H1 (cell line): ENCODE results near the gene STK33. TPM values are rescaled to one million over a fixed set of nuclear protein-coding genes. Genes with fewer than 3 reads are reported as not detected.

Experiments used
- CTCF ChIA-PET: fragments of 300-600 bp; sonication (Branson Sonifier 250); formaldehyde crosslinking; loops from one replicate; lab custom pipeline; 2021; ENCODE audit not compliant: partially characterized antibody; lab: Charles Lee
- POLR2A ChIA-PET: fragments of 300-600 bp; sonication (Branson Sonifier 250); formaldehyde crosslinking; loops from one replicate; lab custom pipeline; 2021; ENCODE audit warnings: inconsistent platforms; ENCODE audit not compliant: partially characterized antibody; lab: Charles Lee
- DNase-seq, 2 experiments: peaks; one replicate each; pipeline versions ENCODE4 v3.0.0 to v3.0.0-alpha.2; 2010 to 2022; ENCODE audit warnings: low spot score in 2 of 2, low read depth in 1 of 2, mixed read lengths in 1 of 2
- FAIRE-seq: peaks from 2 replicates; lab custom pipeline; 2011; peaks lifted over from hg19 to GRCh38; lab: Jason Lieb, UNC
- H2AFZ ChIP-seq: 2 replicates; pipeline ENCODE4 v1.8.1; 2012; ENCODE audit warnings: low read length, inconsistent platforms
- H2AK5ac ChIP-seq: 2 replicates; pipeline ENCODE4 v1.6.1; 2013; ENCODE audit warnings: low read depth, low read length
- H2BK120ac ChIP-seq: replicated peaks from 2 replicates; pipeline ENCODE3; 2013; ENCODE audit warnings: low read depth, low read length, inconsistent platforms
- H2BK12ac ChIP-seq: 2 replicates; pipeline ENCODE4 v1.6.1; 2013; ENCODE audit warnings: low read depth, low read length
- H2BK15ac ChIP-seq: 2 replicates; pipeline ENCODE4 v1.6.1; 2013; ENCODE audit warnings: low read length
- H2BK20ac ChIP-seq: 2 replicates; pipeline ENCODE4 v1.6.1; 2013; ENCODE audit warnings: low read length
- H2BK5ac ChIP-seq: 2 replicates; pipeline ENCODE4 v1.6.1; 2013; ENCODE audit warnings: low read depth, low read length
- H3K14ac ChIP-seq: 2 replicates; pipeline ENCODE4 v1.6.1; 2013; ENCODE audit warnings: inconsistent platforms; ENCODE audit not compliant: insufficient read length
- H3K18ac ChIP-seq: 2 replicates; pipeline ENCODE4 v1.6.1; 2013; ENCODE audit warnings: low read length; ENCODE audit errors: extremely low read depth
- H3K23ac ChIP-seq: 2 replicates; pipeline ENCODE4 v1.6.1; 2013; ENCODE audit warnings: inconsistent platforms; ENCODE audit not compliant: insufficient read length
- H3K23me2 ChIP-seq: 2 replicates; pipeline ENCODE4 v1.6.1; 2013; ENCODE audit warnings: low read depth, low read length
- H3K27ac ChIP-seq: 2 replicates; pipeline ENCODE4 v1.6.1; 2011; ENCODE audit warnings: low read depth, low read length, inconsistent platforms
- H3K27me3 ChIP-seq, 4 experiments: replicated peaks in 1 of 4; 1 replicate in 1 of 4; 2 replicates in 3 of 4; pipeline versions ENCODE4 v1.6.1 to v1.8.1; 2011 to 2013; ENCODE audit warnings: low read length in 3 of 4, mild to moderate bottlenecking in 3 of 4, inconsistent platforms in 2 of 4, mixed read lengths in 2 of 4, moderate library complexity in 1 of 4; ENCODE audit not compliant: control insufficient read depth in 3 of 4, insufficient read depth in 3 of 4; ENCODE audit errors: extremely low read depth in 1 of 4
- H3K36me3 ChIP-seq, 4 experiments: 2 replicates each; pipeline versions ENCODE4 v1.6.1 to v1.8.1; 2011 to 2013; ENCODE audit warnings: mild to moderate bottlenecking in 4 of 4, low read length in 3 of 4, moderate library complexity in 2 of 4, control low read depth in 1 of 4, inconsistent platforms in 1 of 4; ENCODE audit not compliant: insufficient read depth in 4 of 4, control insufficient read depth in 2 of 4
- H3K4ac ChIP-seq: replicated peaks from 2 replicates; pipeline ENCODE3; 2013; ENCODE audit warnings: low read length, low read depth, mixed read lengths, inconsistent platforms; ENCODE audit not compliant: insufficient read length
- H3K4me1 ChIP-seq, 4 experiments: replicated peaks in 1 of 4; 1 replicate in 1 of 4; 2 replicates in 3 of 4; pipeline versions ENCODE4 v1.6.1 to v1.8.1; 2011 to 2013; ENCODE audit warnings: low read length in 3 of 4, inconsistent platforms in 2 of 4, mixed read lengths in 1 of 4; ENCODE audit not compliant: insufficient read depth in 4 of 4, control insufficient read depth in 3 of 4
- H3K4me2 ChIP-seq, 2 experiments: 2 replicates each; pipeline versions ENCODE4 v1.6.1 to v1.8.1; 2011 to 2013; ENCODE audit warnings: low read depth in 2 of 2, low read length in 2 of 2, control low read depth in 1 of 2, inconsistent platforms in 1 of 2, mild to moderate bottlenecking in 1 of 2; ENCODE audit not compliant: insufficient read depth in 1 of 2
- H3K4me3 ChIP-seq, 4 experiments: fragments of 200-600, 300-600 bp in 1 of 4; sonication (generic), shearing (Covaris generic), sonication (Bioruptor Twin) in 1 of 4; 2 replicates each; pipeline versions ENCODE4 v1.5.1 to v1.8.1; 2011 to 2016; ENCODE audit warnings: low read length in 4 of 4, low read depth in 3 of 4, control low read depth in 2 of 4, inconsistent platforms in 2 of 4, mild to moderate bottlenecking in 2 of 4, mixed read lengths in 1 of 4, moderate library complexity in 1 of 4; ENCODE audit not compliant: insufficient read depth in 2 of 4; ENCODE audit errors: extremely low read depth in 1 of 4
- H3K56ac ChIP-seq: replicated peaks from 2 replicates; pipeline ENCODE3; 2013; ENCODE audit warnings: low read depth, mild to moderate bottlenecking, mixed read lengths, low read length, inconsistent platforms; ENCODE audit not compliant: insufficient read length
- H3K79me1 ChIP-seq: 2 replicates; pipeline ENCODE4 v1.6.1; 2013; ENCODE audit warnings: low read depth, low read length, control low read depth
- H3K79me2 ChIP-seq, 2 experiments: 2 replicates each; pipeline versions ENCODE4 v1.6.1 to v1.8.1; 2012 to 2013; ENCODE audit warnings: low read length in 2 of 2, mild to moderate bottlenecking in 2 of 2, inconsistent platforms in 1 of 2; ENCODE audit not compliant: insufficient read depth in 2 of 2, control insufficient read depth in 1 of 2
- H3K9ac ChIP-seq, 4 experiments: replicated peaks in 1 of 4; 1 replicate in 1 of 4; 2 replicates in 3 of 4; pipeline versions ENCODE4 v1.6.1 to v1.8.1; 2011 to 2013; ENCODE audit warnings: low read depth in 3 of 4, low read length in 3 of 4, control low read depth in 2 of 4, mild to moderate bottlenecking in 2 of 4, moderate library complexity in 2 of 4, inconsistent platforms in 1 of 4; ENCODE audit errors: extremely low read depth in 1 of 4
- H3K9me3 ChIP-seq, 2 experiments: 2 replicates each; pipeline versions ENCODE4 v1.6.1 to v1.8.1; 2012 to 2013; ENCODE audit warnings: mild to moderate bottlenecking in 2 of 2, moderate library complexity in 2 of 2, control low read depth in 1 of 2, inconsistent platforms in 1 of 2, low read depth in 1 of 2, low read length in 1 of 2, mixed read lengths in 1 of 2; ENCODE audit not compliant: insufficient read depth in 2 of 2
- H4K20me1 ChIP-seq, 2 experiments: replicated peaks in 1 of 2; 2 replicates each; pipeline versions ENCODE3 to v1.8.1; 2011 to 2013; ENCODE audit warnings: inconsistent platforms in 2 of 2, low read length in 2 of 2, mild to moderate bottlenecking in 1 of 2; ENCODE audit not compliant: insufficient read depth in 2 of 2, control insufficient read depth in 1 of 2
- H4K5ac ChIP-seq: 2 replicates; pipeline ENCODE4 v1.6.1; 2013; ENCODE audit warnings: low read length, low read depth, mixed read lengths, inconsistent platforms; ENCODE audit not compliant: insufficient read length
- H4K8ac ChIP-seq: 2 replicates; pipeline ENCODE4 v1.8.0; 2013; ENCODE audit warnings: mild to moderate bottlenecking, moderate library complexity, low read length, inconsistent platforms; ENCODE audit not compliant: insufficient read depth; ENCODE audit errors: extremely low read depth
- H4K91ac ChIP-seq: replicated peaks from 2 replicates; pipeline ENCODE3; 2013; ENCODE audit warnings: low read length, mixed read lengths, inconsistent platforms; ENCODE audit not compliant: insufficient read length
- BCL11A ChIP-seq, 2 experiments: IDR thresholded peaks; one replicate each; pipeline ENCODE4 v1.6.1; 2011; ENCODE audit warnings: low read depth in 2 of 2, low read length in 2 of 2, mild to moderate bottlenecking in 2 of 2
- BRCA1 ChIP-seq: IDR thresholded peaks from 2 replicates; pipeline ENCODE4 v1.6.1; 2012; ENCODE audit warnings: low read depth, low read length, improper control_type of control experiment
- CEBPB ChIP-seq: IDR thresholded peaks from 2 replicates; pipeline ENCODE4 v1.6.1; 2012; ENCODE audit warnings: low read depth, low read length
- CHD1 ChIP-seq: IDR thresholded peaks from 2 replicates; pipeline ENCODE4 v1.6.1; 2012; ENCODE audit warnings: low read depth, low read length, improper control_type of control experiment
- GABPA ChIP-seq: IDR thresholded peaks from 2 replicates; pipeline ENCODE4 v1.6.1; 2011; ENCODE audit warnings: mild to moderate bottlenecking, low read length, moderate library complexity, borderline replicate concordance; ENCODE audit not compliant: insufficient read depth
- KDM1A ChIP-seq: fragments of 200-600, 300-600 bp; sonication (generic); IDR thresholded peaks from 2 replicates; pipeline ENCODE4 v1.7.1; 2016; ENCODE audit warnings: mild to moderate bottlenecking, low read length, borderline replicate concordance
- KDM4A ChIP-seq: IDR thresholded peaks from one replicate; pipeline ENCODE4 v1.7.1; 2012; ENCODE audit warnings: low read depth, mild to moderate bottlenecking, moderate library complexity, low read length, inconsistent platforms; ENCODE audit not compliant: severe bottlenecking
- POLR2A ChIP-seq, 2 experiments: IDR thresholded peaks; 1 replicate in 1 of 2; 2 replicates in 1 of 2; pipeline ENCODE4 v1.6.1; 2011; ENCODE audit warnings: low read depth in 2 of 2, low read length in 2 of 2, mild to moderate bottlenecking in 2 of 2; ENCODE audit errors: control extremely low read depth in 1 of 2
- SP4 ChIP-seq: IDR thresholded peaks from 2 replicates; pipeline ENCODE4 v1.6.1; 2012; ENCODE audit warnings: low read length, inconsistent platforms
- SRF ChIP-seq: IDR thresholded peaks from 2 replicates; pipeline ENCODE4 v1.6.1; 2011; ENCODE audit warnings: mild to moderate bottlenecking, low read depth, low read length, moderate library complexity
- TAF1 ChIP-seq: IDR thresholded peaks from 2 replicates; pipeline ENCODE4 v1.6.1; 2011; ENCODE audit warnings: mild to moderate bottlenecking, low read depth, low read length
- TCF12 ChIP-seq: IDR thresholded peaks from 2 replicates; pipeline ENCODE4 v1.6.1; 2011; ENCODE audit warnings: low read depth, mild to moderate bottlenecking, low read length
- WGBS, 2 experiments: shearing (Covaris generic) in 1 of 2; methylation state at CpG; one replicate each; pipeline versions ENCODE4 v1.1.6 to v1.1.7; 2013 to 2015; ENCODE audit warnings: low lambda C conversion rate in 2 of 2, mixed read lengths in 2 of 2, inconsistent platforms in 1 of 2, low coverage in 1 of 2, missing lambda C conversion rate in 1 of 2; ENCODE audit not compliant: insufficient replicate concordance in 2 of 2, insufficient coverage in 1 of 2, insufficient read length in 1 of 2; ENCODE audit errors: extremely low coverage in 1 of 2, missing lambda C conversion rate in 1 of 2; 5-methylcytosine and 5-hydroxymethylcytosine counted together
- polyA plus RNA-seq, 7 experiments: library from polyadenylated mRNA; depleted of rRNA in 3 of 7; stranded (reverse) in 5 of 7; unstranded in 2 of 7; fragments of >200 nt in 5 of 7; fragments of 200-250 nt in 2 of 7; gene quantifications; 1 replicate in 5 of 7; 2 replicates in 1 of 7; 4 replicates in 1 of 7; pipeline versions ENCODE4 v1.2.1 to v1.2.3, GENCODE V29; 2011 to 2013; ENCODE audit warnings: missing spikeins in 2 of 7, mixed read lengths in 2 of 7
- total RNA-seq: library from RNA; stranded (reverse); fragmentation: NEBNext Ultra II Directional; extraction: Animal tissue kit (Norgen Biotek cat#: 25700); gene quantifications from 2 replicates; pipeline ENCODE4 v1.2.1, GENCODE V29; 2021
- TF ChIP-seq, protein P1 (sequence below): IDR thresholded peaks from 2 replicates; pipeline ENCODE4 v1.6.1; 2012; ENCODE audit warnings: inconsistent platforms
- TF ChIP-seq, protein P2 (sequence below): IDR thresholded peaks from 2 replicates; pipeline ENCODE4 v1.6.1; 2012; ENCODE audit warnings: inconsistent platforms

STK33 gene
- total and polyA plus RNA-seq, 2 of the 8 experiments (the other 6 are each of a cell fraction or from before 2014, with no cell fraction given): 8.8 to 25.1 TPM

GRCh38 chr11:8346157-8346755 lies 247.8 kb downstream of the STK33 start:
- DNase-seq (no peak), FAIRE-seq (no peak)
- Histone ChIP-seq H3K27ac (no peak overlapping the region), H3K9ac (no peak overlapping the region), H3K4ac (no peak overlapping the region), H2BK15ac (no peak overlapping the region), H3K79me2 (no peaks in the 10 kb centered on the region), H4K91ac (no peak overlapping the region), H3K27me3 (no peaks in the 10 kb centered on the region; a peak in 1 of 7 replicates), H4K8ac (no peak overlapping the region; the same call in 1 of the 2 replicates), H4K5ac (no peak overlapping the region), H3K23ac (no peak overlapping the region), H3K23me2 (no peaks in the 10 kb centered on the region), H3K4me3 (no peak overlapping the region), H3K4me1 (peaks cover 0 to 2% (median 0%) of the 10 kb centered on the region in 4 experiments; a peak in 3 of 7 replicates), H2AK5ac (no peak overlapping the region), H3K9me3 (no peaks in the 10 kb centered on the region), H2AFZ (no peak overlapping the region), H2BK12ac (no peak overlapping the region), H4K20me1 (no peaks in the 10 kb centered on the region), H3K56ac (no peak overlapping the region), H3K18ac (no peak overlapping the region), H2BK20ac (no peak overlapping the region), H3K14ac (no peak overlapping the region), H3K36me3 (no peaks in the 10 kb centered on the region), H3K4me2 (no peak overlapping the region), H2BK5ac (no peak overlapping the region), H2BK120ac (no peak overlapping the region), H3K79me1 (no peaks in the 10 kb centered on the region)
- 80% methylated on average over 16 of the region's 16 CpGs; no CpG with 5 or more reads in 1 of the 2 experiments for WGBS, 2 experiments
- CTCF ChIA-PET: interaction anchor here (0.6 to 4.4 kb wide), 9 partner anchors 8 to 221 kb away, joined by 3 to 50 read pairs (median 3); no protein-coding TSS in a partner anchor
- POLR2A ChIA-PET: no interaction called here
- TF ChIP-seq BRCA1: no peak
- TF ChIP-seq TAF1: no peak
- TF ChIP-seq, protein P1, sequence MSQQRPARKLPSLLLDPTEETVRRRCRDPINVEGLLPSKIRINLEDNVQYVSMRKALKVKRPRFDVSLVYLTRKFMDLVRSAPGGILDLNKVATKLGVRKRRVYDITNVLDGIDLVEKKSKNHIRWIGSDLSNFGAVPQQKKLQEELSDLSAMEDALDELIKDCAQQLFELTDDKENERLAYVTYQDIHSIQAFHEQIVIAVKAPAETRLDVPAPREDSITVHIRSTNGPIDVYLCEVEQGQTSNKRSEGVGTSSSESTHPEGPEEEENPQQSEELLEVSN: no peak
- no peak for TF ChIP-seq CHD1
- TF ChIP-seq SP4: no peak
- TF ChIP-seq TCF12: no peak
- TF ChIP-seq KDM1A: no peak
- no peak for TF ChIP-seq BCL11A (IDR thresholded peaks at IDR 0.05; ENCODE audit: low read depth in 2 of 2, low read length in 2 of 2)
- TF ChIP-seq, protein P2, sequence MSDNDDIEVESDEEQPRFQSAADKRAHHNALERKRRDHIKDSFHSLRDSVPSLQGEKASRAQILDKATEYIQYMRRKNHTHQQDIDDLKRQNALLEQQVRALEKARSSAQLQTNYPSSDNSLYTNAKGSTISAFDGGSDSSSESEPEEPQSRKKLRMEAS: no peak
- no peak for TF ChIP-seq SRF
- TF ChIP-seq CEBPB: no peak
- TF ChIP-seq POLR2A (IDR thresholded peaks at IDR 0.05; ENCODE audit: control extremely low read depth in 1 of 2, low read depth in 2 of 2, low read length in 2 of 2): no peak
- TF ChIP-seq KDM4A: no peak
- TF ChIP-seq GABPA: no peak
